ENCODE results near the gene RIGI.
"Not testable (repeated sequence)": the region's sequence is repeated elsewhere in the genome, so short reads cannot be mapped to it uniquely, and the experiment has no call there.

The RIGI gene

GRCh38 chr9:32526041-32526706 lies at the start of gene RIGI:
RIGI (minus strand) TSS chr9:32526196; CDS start chr9:32526166, 30 bp downstream.
- peak; percentile 76 for DNase-seq

DNA sequence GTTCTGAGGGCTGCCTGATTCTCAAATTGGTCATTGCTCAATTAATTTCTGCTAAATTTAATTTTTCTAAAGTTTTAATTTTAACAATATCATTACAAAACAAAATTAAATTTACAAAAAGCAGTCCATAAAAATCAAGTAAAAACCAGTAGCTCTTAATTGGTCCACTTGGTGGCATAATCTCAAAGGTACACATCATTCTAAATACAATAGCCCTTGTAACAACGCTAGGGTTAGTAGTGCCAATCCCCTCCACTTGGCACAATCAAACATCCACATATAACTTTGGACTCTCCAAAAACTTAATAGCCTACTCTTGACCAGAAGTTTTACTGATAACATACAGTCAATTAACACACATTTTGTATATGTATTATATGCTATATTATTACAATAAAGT lies 48.9 kb upstream of the RIGI start:
- no peak for DNase-seq

- no peak for DNase-seq
Measured at GRCh38 chr9:32573821-32574220, 47.8 kb upstream of the RIGI start.

GRCh38 chr9:32572900-32573523 lies 47.0 kb upstream of the RIGI start, which contains the start of gene NDUFB6:
NDUFB6 (minus strand) TSS chr9:32573159; CDS start chr9:32573060, 99 bp downstream.
- peak; percentile 91 for DNase-seq

DNA sequence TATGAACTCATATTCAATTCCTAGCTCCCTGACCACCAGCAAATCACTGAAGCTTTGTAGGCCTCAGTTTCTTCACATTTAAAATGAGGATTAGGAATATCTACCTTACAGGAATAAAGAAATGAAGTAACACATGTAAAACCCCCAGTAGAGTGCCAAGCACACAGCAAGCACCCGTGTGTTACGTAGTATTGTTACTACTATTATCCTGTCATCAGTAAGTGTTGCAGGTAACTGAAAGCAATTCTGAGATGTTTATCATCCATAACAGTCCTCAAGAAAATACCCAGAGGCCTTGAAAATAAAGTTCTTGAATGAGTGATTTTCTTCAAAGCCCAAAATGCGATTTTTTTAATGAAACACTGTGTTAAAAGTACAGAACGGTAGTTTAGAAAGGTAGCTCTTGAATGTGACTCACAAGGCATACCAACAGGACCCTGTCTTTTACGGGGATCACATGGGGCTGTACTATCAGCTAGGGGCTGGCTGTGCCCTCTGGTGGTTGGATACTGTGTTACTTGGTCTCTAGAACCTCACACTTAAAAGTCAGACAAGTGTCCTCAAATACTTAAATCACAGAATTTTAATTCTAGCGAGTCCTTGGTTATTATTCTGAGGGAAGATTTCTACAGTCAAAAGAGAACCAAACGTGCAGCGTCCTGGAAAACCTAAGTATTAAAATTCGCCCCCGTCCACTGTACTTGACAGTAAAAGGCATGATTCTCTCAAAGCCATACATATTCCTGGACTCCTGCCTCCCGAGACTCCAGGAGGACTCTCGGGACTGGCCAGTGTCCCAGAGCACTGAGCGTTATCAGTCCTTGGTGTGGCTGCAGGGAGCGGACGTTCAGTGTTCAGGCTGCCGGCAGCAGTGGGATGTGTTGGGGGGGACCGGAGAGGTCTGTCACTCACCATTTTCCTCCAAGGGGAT lies 46.2 kb upstream of the RIGI start:
- DNase-seq, result peak; percentile 73

- no peak for DNase-seq
Measured at GRCh38 chr9:32570262-32570661, 44.3 kb upstream of the RIGI start.

GRCh38 chr9:32566770-32567169 lies 40.8 kb upstream of the RIGI start:
- no peak for DNase-seq

GRCh38 chr9:32565967-32566366 lies 40.0 kb upstream of the RIGI start:
- DNase-seq, result no peak

- no peak for DNase-seq
Measured at GRCh38 chr9:32558408-32558934, 32.5 kb upstream of the RIGI start.

DNA sequence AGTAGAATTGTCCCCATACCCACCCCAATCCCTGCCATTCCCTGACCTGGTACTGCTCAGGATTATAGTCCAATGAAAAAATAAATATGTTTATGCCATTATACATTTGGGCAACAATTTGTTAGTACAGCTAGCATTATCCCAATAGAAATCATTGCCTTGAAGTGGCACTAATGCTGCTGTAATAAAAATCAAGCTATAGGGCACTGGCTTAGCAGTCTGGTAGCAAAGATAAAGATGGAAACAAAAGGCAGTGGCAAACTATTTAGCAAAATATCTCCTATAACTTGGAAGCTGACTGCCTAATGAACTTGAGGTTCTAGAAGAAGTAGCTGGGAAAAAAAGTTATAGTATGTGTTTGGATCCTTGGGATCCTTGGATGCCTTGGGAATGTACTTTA lies 28.6 kb upstream of the RIGI start:
- no peak for DNase-seq

GRCh38 chr9:32554107-32554506 lies 28.1 kb upstream of the RIGI start:
- no peak for DNase-seq

DNA sequence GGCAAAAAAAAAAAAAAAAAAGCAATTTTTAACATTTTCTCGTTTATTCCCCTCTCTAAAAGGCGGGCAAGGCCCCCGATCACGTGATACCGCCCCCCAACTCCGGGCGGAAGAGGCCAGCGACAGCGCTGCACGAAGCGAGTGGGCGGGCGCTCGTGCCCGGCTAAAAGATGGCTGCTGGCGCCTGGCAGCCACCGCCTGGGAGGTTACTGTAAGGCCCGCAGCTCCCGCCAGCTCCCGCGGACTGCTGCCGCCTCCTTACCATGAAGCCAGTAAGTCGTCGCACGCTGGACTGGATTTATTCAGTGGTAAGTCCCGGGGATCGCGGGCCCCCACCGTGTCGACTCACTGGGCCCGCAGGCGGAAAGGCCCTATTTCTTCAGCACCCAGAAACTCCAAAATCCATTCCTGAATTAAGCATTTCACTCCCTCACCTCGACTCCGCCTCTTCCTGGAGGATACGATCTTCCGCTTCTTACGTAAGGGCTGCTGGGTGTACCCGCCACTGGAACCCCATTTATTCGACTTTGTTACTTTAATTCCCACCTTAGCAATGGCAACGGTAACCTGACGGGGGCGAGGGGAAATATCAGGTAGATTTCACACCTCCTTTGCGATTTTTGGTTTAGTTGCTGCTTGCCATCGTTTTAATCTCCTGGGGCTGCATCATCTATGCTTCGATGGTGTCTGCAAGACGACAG lies 26.3 kb upstream of the RIGI start, which contains the start of the genes SMIM27 and TOPORS:
Gene SMIM27, plus strand, starts transcription at position 156 of the 701 bp plus-strand sequence. Its CDS starts 108 bp downstream, at position 264.
Gene TOPORS, minus strand, starts transcription at position 415 of the 701 bp plus-strand sequence. Its CDS starts 150 bp downstream, at position 265.
- peak; percentile 91 for DNase-seq

- DNase-seq, result peak; percentile 65
Measured at GRCh38 chr9:32551276-32552051, 25.5 kb upstream of the RIGI start.

DNA sequence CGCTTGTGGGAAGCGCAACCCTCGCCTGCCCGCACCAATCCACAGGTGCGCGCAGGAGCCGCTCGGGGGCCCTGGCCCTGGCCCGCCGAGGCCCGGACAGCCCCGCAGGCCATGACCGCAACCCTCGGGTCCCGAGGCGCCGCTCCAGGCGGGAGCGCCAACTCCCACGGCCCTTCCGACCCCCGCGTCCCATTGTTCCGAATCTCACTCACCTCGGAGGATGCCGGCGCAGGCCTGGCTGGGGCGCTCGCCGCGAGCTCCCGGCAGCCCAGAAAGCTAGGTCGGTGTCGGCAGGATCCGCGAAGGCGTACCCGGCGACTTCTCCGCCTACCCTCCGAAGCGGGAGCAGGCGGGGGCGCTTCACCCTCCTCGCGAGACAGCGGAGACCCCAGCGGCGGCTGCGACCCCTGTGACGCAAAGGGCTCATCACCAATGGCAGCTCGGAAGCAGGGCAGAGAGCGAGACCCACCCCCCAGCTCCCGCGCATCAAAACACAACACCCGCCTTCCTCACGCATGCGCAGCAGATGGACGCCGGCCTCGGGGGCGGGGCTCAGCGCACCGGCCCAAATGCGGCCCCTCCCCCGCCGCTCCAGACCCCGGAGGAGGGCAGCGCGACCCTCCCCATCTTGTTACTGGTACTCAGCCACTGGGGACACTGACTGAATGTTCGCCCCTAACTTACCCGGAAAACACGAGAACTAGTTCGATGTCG lies 24.7 kb upstream of the RIGI start:
- peak; percentile 93 for DNase-seq

GRCh38 chr9:32550150-32550561 lies 24.2 kb upstream of the RIGI start:
- no peak for DNase-seq

- DNase-seq, result not testable (repeated sequence)
Measured at GRCh38 chr9:32548213-32548612, 22.2 kb upstream of the RIGI start.

GRCh38 chr9:32545884-32546283 lies 19.9 kb upstream of the RIGI start:
- DNase-seq, result no peak

GRCh38 chr9:32543047-32543446 lies 17.1 kb upstream of the RIGI start:
- no peak for DNase-seq

DNA sequence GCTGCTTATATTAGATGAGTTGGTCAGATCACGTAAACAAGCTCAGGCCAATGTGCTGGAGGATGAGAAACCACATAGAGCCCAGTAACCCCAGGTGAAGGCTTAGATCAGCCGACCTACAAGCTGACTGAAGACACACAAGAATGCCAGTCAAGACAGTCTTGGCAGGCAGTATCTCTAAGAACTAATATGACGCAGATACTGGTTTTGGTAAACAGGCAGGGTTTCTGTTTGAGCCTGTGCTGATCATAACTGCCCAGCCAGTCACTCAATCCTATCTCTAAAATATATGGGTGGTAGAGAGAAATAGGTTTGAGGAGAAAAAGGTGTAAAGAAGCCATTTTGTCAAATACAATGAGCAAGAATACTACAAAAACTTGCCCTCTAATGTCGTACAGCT lies 7.8 kb upstream of the RIGI start:
- DNase-seq, result no peak

DNA sequence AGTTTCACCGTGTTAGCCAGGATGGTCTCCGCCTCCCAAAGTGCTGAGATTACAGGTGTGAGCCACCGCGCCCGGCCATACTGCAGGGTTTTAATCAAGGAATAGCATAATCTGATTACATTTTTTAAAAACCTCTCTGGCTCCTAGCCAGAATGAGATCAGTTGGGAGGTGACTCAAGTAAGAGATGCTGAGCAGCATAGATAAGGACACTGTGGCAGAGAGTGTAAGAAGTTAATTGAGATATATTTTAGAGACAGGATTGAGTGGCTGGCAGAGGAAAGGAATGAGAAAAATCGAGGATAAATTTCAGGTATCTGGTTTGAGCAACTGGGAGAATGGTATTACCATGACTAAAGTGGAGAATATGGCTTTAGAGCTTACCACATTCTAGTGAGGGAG lies 7.3 kb upstream of the RIGI start:
- DNase-seq, result no peak

GRCh38 chr9:32526707-32527048 lies 682 bp upstream of the RIGI start:
- DNase-seq, result no peak
